ENCODE results near the gene DPP6.

Gene DPP6

GRCh38 chr7:154860621-154861375 lies 808.6 kb downstream of the DPP6 start:
- DNase-seq (ENCODE audit: low spot score): no peak

- DNase-seq (ENCODE audit: low spot score): no peak
These were observed 809.4 kb downstream of the DPP6 start for GRCh38 chr7:154861589-154861988.

GRCh38 chr7:154862153-154862791 lies 810.1 kb downstream of the DPP6 start:
- no peak for DNase-seq (ENCODE audit: low spot score)

DNA sequence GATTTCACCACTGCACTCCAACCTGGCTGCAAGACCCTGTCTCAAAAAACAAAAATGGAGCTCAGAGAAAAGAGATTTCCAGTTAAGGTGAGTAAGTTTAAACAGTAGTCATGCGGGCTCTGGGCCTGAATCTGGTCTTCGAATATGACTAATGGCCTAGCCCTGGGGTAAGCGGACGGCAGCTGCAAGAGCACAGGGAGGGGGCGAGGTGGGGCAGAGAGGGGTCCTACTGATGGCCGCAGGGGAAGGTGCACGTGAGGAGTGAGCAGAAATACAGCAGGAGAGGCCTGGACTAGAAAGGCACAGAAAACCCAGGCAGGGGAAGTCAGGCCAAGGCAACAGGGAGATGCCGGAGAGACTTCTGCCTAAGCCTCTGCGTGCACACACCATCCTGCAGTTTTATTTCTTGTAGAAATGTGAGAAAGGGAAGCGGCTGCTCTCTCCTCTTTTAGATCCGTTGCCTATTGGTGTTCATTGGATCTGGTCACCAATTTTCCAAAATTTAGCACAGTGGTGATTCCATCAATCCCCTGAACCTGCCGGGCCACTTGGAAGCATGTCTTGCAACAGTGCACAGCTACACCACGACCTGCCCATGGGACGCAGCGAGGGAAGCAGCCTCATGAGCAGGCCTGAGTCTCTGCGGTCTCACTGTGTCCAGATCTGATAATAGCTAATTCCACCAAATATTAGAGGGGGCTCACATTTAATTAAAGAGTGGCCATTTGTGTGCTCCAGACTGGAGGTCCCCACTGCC lies 811.7 kb downstream of the DPP6 start:
- no peak for DNase-seq (ENCODE audit: low spot score)

DNA sequence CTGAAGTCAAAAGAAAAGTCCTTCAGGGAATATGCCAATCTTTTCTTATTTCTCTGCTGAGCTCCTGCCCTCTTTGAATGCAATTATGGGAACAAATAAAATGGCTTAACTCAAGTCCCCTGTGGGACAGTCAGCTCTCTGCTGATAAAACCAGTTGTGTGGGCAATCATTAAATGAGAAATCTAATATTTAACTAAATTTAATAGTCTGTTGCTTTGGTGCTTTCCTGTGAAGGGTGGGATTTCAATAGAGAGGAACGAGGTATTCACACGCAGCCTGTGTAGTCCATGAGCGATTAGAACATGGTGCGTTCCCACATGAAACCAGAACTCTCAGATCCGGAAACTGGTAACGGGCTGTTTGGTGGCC lies 812.3 kb downstream of the DPP6 start:
- DNase-seq (ENCODE audit: low spot score): no peak

DNA sequence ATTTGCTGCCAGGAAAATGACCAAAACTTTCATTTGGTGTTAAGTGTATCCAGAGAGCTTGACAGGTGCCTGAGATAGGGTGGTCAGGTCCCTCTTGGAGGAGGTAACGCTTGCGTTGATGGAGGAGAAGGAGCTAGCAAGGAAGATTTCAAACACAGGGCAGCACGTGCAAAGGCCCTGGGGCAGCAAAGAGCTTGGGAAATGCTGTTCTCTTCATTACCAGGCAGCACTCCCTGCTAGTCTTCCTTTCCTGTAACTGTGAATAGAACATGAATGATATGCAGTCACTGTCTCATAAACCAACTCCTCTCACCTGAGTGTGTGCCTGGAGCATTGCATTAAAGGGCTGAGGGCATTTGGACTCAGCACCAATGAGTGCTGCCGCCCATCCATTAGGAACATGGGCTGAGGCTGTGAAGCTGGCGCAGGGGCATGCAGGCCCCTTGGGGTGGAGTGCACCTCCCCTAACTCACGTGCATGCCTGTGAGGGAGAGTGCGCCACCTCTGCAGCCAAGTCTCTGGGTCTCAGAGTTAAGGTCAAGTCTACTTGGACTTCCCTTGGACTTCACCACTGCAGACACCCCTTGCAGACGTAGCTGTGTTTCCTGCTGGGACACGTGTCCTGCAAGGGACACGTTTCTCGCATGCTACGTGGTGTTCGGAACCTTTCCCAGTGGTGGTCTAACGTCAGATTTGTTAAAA lies 813.9 kb downstream of the DPP6 start:
- DNase-seq (ENCODE audit: low spot score): no peak

DNA sequence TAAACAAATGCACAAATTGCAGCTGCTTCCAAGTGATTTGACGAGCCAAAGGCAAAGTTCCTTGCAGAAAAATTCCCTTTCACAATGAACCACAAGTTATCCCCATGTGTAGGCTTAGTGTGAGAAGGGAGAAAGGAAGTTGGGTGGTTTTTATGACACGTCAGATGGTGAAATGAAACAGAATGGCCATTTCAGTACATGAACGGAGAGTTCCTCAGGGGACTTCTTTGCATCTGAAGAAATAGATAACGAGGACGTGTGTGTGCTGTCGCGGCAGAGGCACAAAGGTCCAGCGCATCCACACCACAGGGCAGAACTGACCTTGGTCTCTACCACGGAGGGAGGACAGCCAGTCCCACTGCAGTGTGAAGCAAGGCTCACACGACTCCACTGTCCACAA lies 814.9 kb downstream of the DPP6 start:
- no peak for DNase-seq (ENCODE audit: low spot score)

DNA sequence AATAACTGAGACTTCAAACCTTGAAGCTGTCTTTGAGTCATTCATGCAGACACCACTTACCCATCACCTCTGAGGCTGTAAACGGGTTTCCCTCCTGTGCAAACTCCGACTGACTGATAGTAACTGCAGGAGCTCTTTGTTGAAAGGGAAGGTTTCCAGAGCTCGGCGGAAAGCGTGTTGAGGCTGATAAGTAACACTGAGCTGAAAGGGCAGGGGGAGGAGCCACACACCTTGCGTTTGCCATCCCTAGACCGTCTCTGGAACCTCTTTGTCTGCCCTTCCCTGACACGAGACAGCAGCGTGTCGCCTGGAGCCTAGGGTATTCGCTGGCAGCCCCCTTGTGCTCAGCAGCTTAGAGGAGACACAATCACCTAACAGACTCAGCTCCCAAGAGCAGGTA lies 816.7 kb downstream of the DPP6 start:
- DNase-seq (ENCODE audit: low spot score): no peak

DNA sequence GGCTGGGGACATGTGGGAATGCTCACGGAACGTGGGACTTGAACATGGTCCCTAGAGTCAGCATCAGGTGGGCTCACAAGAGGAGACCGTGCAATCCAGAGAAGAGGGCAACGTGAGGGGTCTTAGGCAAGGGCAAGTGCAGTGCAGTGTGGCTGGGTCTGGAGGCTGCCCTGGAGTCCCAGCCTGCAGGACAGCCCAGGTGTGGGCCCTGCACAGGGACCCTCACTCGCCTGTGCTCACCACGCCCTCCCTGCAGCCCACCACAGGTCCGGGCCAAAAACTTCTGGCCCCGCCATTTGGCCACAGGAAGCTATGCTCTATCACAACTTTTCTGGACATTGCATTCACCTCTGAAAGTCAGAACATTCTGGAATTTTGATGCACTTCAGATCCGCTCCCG lies 817.2 kb downstream of the DPP6 start:
- no peak for DNase-seq (ENCODE audit: low spot score)

DNA sequence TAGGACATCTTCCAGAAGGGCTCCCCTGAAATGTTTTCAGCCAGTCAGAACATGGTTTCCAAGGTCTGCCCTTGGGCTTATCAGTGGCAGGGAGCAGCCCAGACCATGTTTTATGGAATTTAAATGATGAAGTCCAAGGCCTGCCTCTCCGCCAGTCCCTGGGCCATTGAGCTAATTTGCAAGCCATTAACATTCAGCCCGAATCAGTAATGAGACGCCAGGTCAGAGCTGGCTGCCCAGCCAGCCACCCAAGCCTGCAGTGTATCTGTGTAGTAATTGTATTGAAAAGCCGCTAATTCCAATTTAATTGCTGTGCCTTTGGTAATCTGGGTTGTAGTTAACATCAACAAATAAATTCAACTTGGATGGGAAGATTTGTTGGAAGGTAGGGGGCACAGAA lies 819.3 kb downstream of the DPP6 start:
- no peak for DNase-seq (ENCODE audit: low spot score)

DNA sequence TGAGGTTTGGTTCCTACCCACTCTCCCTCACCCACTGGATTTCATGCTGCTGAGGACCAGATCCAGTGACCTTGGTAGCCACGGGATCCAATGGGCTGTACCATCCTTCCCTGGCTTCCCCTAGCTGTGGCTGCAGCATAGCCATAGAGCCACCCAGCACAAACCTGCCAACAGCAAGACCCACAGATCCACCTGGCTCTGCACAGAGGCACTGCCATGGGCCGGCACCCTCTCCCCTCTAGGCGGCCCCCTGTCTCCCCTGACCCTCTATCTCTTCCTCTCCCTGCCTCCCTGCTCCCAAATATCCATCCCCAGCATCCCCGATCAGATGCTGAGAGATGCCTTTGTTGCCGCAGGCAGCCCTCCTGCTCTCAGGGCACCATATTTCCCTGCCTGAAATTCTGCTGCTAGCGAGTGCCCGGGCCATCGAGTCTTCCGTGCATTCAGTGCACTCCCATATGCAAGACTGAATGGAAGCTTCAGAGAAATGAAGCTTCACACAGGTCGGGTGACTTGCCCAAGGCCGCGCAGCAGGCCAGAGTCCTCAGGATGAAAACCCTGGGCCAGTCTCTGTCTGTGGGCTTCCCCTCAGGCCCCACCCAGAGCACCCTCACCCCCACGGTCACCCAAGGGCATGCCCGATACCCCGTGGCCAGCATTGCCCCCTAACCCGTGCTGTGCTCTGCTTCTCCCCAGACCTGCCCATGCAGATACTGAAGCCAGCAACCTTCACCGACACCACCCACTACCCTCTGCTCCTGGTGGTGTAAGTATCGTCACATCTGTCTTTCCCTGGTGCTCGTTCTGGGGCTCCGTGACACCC lies 819.9 kb downstream of the DPP6 start:
- DNase-seq (ENCODE audit: low spot score): no peak

DNA sequence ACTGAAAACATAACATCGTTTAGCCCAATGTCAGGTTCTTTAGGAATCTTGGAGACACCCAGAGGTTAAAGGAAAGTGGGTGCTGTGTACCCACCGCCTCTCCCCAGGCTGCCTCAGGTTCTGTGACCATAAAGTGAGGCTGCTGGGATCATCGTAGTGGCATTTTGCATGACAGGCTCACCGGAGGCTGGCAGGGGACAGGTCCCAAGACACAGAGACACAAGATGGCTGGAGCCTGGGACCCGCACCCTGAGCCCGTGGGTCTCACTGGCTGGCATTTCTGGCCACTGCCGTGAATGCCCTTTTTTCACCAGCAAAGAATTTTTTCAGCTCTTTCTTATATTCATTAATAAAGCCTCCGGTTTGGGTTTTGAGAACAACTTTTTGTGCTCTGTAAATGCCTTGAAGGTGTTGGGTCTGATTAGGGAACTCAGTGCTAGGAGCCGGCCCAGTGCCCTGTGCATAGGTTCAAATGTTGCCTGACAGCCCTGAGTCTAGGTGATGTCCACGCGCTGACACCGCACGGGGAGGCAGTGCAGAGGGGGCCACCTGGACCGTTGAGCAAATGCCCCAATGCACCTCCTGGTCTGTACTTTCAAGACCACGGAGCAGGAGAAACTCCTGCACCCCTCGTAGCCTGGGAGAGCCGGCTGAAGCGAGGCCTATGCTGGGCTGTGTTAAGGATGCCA lies 820.8 kb downstream of the DPP6 start:
- DNase-seq (ENCODE audit: low spot score): no peak

GRCh38 chr7:154873500-154874121 lies 821.4 kb downstream of the DPP6 start:
- no peak for DNase-seq (ENCODE audit: low spot score)

GRCh38 chr7:154874409-154875113 lies 822.4 kb downstream of the DPP6 start:
- DNase-seq (ENCODE audit: low spot score): no peak

- no peak for DNase-seq (ENCODE audit: low spot score)
These were observed 823.1 kb downstream of the DPP6 start for GRCh38 chr7:154875297-154875696.

GRCh38 chr7:154876516-154876915 lies 824.3 kb downstream of the DPP6 start:
- no peak for DNase-seq (ENCODE audit: low spot score)

GRCh38 chr7:154877031-154877430 lies 824.8 kb downstream of the DPP6 start:
- no peak for DNase-seq (ENCODE audit: low spot score)

- DNase-seq (ENCODE audit: low spot score): no peak
These were observed 827.4 kb downstream of the DPP6 start for GRCh38 chr7:154879629-154880028.

DNA sequence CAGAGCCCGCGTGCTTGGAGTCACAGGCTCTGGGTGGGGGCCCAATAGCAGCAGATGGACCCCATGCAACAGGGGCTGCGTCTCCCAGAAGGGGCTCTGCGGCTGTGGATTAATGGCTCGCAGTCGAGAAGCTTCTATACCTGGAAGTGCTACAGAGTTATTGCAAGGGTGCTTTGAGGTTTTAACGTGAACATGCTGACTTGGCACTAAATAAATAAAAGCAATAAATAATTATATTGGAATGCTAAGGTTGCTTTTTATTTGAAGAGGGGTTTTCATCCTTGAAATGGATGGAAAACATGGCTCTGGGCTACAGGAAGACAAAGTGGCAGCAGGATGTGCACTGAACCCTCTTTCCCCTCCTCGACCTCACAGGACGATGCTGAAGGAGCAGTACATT lies 828.3 kb downstream of the DPP6 start:
- no peak for DNase-seq (ENCODE audit: low spot score)

GRCh38 chr7:154881026-154881425 lies 828.8 kb downstream of the DPP6 start:
- DNase-seq (ENCODE audit: low spot score): no peak
